Stimulated activated CD4-positive, alpha-beta T cell treated with anti-CD3 and anti-CD28 coated beads, Interleukin-4, amount 100 ng/mL, for 24 hours (primary cell): ENCODE measurements around the gene OR56A5.

Experiments
- DNase-seq: peaks from one replicate; pipeline ENCODE4 v3.0.0-alpha.2; 2020

Gene OR56A5

DNA sequence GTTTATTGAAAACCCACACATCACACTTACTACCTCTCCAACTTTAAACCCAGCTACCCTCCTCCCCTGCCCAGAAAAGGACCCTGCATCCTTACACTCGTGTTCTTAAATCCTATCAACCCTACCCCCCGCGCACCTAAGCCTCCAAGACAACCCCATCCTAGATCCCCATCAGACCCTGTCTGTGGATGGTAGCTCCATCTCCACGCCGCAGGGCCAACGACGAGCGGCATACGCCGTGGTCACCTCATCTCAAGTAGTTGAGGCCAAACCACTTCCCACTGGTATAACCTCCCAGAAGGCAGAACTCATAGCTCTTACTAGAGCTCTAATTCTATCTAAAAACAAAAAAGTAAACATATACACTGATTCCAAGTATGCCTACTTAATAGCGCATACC lies 35.6 kb downstream of the OR56A5 start:
- no peak for DNase-seq

DNA sequence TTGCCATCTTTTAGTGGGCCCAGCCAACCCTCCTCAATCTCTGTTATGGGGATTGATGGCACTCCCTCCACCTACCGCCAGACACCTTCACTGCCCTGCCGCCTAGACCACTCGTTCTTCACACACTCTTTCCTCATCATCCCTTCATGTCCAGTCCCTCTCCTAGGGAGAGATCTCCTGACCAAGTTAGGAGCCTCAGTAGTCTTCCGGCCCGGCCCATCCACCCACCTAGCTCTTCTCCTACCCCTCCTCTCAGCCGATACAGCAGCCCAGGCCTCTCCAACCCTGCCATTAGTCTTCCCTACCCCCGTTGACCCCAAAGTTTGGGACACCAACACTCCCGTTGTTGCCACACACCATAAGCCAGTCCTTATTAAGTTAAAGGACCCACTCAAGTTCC lies 37.2 kb downstream of the OR56A5 start:
- no peak for DNase-seq

DNA sequence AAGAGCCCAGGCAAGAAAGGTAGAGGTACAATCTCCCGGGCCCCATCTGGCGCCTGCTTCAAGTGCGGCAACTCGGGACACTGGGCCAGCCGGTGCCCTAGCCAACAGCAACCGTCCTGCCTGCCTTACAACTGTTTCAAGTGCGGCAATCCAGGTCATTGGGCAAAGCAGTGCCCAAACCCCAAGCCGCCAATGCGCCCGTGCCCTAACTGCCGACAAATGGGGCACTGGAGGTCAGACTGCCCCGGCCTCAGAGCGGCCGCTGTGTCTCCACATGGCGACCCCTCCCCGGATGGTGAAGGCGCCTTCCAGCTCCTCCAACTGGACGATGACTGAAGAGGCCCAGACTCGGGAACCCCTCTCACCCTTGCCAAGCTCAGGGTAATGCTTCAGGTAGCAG lies 37.7 kb downstream of the OR56A5 start:
- no peak for DNase-seq

DNA sequence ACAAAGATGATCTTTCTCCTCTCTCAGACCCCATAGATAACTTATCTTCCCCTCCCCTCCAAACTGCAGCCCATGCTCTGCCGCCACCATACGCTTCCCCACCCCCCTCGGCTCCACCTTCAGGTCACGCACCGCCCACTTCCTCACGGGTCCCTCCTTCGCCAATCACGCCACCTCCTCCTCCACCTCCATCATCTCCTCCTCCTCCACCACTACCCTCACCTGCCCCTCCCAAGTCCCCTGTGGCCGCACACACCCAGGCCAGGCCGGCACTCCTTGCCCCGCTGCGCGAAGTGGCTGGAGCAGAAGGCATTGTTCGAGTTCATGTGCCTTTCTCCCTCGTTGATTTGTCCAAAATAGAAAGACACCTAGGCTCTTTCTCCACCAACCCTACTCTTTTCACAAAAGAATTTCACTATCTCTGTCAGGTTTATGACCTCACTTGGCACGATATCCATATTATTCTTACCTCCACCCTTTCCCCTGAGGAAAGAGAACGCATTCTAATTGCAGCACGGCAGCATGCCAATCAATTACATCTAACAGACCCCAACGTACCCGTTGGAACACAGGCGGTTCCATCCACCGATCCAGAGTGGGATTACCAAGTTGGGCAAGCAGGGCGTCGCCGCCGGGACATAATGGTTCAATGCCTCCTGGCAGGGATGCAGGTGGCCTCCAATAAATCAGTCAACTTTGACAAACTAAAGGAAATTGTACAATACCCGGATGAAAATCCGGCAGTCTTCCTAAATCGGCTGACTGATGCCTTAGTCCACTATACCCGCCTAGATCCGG lies 38.5 kb downstream of the OR56A5 start:
- no peak for DNase-seq

DNA sequence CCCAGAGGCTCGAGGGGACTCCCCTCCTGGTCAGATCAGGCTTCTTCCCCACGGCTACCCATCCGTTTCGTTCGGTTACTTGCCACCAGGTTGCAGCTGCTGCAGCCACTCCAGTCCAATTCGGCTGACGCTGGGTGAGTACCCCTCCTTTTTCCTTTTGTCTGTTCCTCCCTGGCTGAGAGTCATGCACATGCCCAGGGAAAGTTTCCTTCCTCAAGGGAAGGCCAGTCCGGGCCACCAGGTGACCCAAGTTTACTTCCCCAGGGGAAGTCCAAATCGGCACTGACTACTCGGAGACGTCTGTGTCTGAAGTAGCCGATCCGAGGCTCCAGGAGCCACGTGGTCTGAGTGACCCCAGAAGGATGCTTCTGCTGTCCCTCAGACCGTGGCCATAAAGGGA lies 39.5 kb downstream of the OR56A5 start:
- DNase-seq = no peak

DNA sequence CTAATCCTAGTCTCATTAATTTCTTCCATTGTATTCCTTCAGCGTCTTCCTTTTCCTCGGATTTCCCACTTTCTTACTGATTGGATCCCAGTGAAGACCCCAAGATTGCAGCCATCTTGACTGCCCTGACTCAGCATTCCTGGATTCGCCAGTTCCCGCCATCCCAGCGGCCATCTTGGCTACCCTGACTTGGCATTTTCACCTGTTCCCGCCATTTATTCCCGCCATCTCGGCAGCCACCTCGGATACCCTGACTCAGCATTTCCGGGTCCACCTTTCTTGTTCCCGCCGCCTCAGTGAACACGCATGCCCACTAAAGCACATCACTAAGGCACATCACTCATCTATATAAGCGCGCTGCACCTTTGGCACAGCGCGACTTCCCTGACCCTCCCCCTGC lies 40.0 kb downstream of the OR56A5 start:
- DNase-seq = no peak

DNA sequence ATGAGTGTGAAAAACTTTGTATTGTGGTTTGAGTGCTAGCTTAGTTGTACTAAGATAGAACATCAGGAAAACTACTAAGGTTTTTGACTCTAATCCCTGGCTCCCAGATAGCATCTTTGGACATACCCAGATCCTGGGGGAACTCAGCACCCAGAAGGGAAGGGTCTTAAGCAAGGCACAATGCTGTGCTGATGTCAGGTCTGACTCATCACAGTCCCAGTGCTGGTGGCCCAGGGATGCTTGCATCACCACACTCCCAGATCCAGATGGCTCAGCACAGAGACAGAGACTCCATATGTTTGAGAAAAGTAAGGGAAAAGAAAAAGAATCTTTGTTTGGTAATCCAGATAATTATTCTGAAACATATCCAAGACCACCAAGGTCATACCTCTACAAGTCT lies 44.5 kb downstream of the OR56A5 start:
- no peak for DNase-seq

DNA sequence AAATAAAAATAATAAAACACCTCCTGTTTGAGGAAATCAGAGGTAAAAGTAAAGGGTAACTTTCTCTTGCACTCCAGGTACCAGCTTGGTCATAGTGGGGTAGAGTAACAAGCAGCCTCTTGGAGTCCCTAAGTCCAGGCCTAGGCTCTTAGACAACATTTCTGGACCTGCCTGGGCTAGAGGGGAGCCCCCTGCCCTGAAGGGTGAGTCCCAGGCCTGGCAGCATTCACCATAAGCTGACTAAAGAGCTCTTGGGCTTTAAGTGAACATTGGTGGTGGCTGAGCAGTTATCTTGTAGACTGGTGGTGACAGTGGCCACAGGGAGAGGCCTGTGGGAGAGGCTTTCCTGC lies 44.9 kb downstream of the OR56A5 start:
- DNase-seq = no peak

DNA sequence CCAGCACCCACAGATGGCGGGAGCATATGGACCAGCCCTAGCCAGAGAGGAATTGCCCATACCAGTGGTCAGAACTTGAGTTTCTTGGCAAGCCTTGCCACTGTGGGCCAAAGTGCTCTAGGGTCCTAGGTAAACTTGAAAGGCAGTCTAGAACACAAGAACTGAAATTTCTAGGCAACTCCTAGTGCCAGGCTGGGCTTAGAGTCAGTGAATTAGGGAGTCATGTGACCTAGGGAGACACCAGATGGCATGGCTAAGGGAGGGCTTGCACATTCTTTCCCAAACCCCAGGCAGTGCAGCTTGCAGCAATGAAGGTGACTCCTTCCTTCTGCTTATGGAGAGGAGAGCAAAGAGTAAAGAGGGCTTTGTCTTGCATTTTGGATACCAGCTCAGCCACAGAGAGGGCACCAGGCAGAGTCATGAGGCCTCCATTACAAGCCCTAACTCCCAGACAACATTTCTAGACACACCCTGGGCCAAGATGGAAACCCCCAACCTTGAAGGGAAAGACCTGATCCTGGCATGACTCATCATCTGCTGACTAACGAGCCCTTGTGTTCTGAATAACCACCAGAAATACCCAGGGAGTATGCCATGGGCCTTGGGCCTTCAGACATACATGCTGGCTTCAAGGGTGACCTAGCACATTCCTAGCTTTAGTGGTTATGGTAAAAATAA lies 45.4 kb downstream of the OR56A5 start:
- DNase-seq = peak; percentile 15
